ENCODE measurements around the gene NRIP1. TPM values are rescaled to one million over a fixed set of nuclear protein-coding genes. Genes with fewer than 3 reads are reported as not detected.

NRIP1 gene
- total and polyA plus RNA-seq, 10 of the 15 experiments (the other 5 are each of a cell fraction or from before 2014, with no cell fraction given) = 2.9 to 26.1 (median 9.3) TPM

- H3K79me2 ChIP-seq (ENCODE audit: control insufficient read depth, insufficient read depth, low read length) = no peaks in the 10 kb centered on the region
- in situ Hi-C loops (cut with MboI) = no loop called here
- no peaks in the 10 kb centered on the region; the same call in 2 of the 3 replicates for H3K9me3 ChIP-seq (replicated peaks; ENCODE audit: control insufficient read depth, insufficient read depth, low read length)
- intact Hi-C loops (cut with micrococcal nuclease; ENCODE audit: unreplicated experiment) = no loop called here
- no peak overlapping the region for H3K4me2 ChIP-seq (ENCODE audit: control insufficient read depth, insufficient read depth)
- DNase-seq (ENCODE audit: low read depth, low spot score) (no peak), FAIRE-seq (no peak), ATAC-seq (no peak)
- ChIA-PET CTCF (interaction anchor here (1.2 to 2.2 kb wide), 3 partner anchors 12 to 114 kb away, joined by 3 to 6 read pairs (median 4); no protein-coding TSS in a partner anchor), RAD21 (ENCODE audit: unreplicated experiment) (no interaction called here), SMC1A (ENCODE audit: uncharacterized antibody, unreplicated experiment) (interaction anchor here (0.7 to 1.4 kb wide), 7 partner anchors 8 to 100 kb away, joined by 3 to 5 read pairs (median 3); no protein-coding TSS in a partner anchor), POLR2A (interaction anchor here (0.9 kb wide), 1 partner anchor 9 kb away, joined by 3 read pairs; no protein-coding TSS in a partner anchor)
- no peak overlapping the region for H3K4me3 ChIP-seq
- no peak overlapping the region for H3K9ac ChIP-seq (ENCODE audit: control insufficient read depth, insufficient read depth, low read length)
- H4K20me1 ChIP-seq (ENCODE audit: control insufficient read depth, insufficient read depth) = no peaks in the 10 kb centered on the region
- no peaks in the 10 kb centered on the region; a peak in 2 of 4 replicates for H3K36me3 ChIP-seq (ENCODE audit: control insufficient read depth in 2 of 2, insufficient read depth in 2 of 2, low read length in 1 of 2)
- no peaks in the 10 kb centered on the region for H3K27me3 ChIP-seq (replicated peaks in 1 of 2; ENCODE audit: control insufficient read depth in 2 of 2, insufficient read depth in 2 of 2, low read length in 1 of 2)
- WGBS (ENCODE audit: insufficient coverage, insufficient replicate concordance, low lambda C conversion rate, missing lambda C conversion rate) = 53% methylated on average over 5 of the region's 5 CpGs
- no peak overlapping the region for H2AFZ ChIP-seq (ENCODE audit: control insufficient read depth, low read depth, low read length)
- BruUV-seq (replicated peaks) = no TSS peak
- no peak overlapping the region for H3K27ac ChIP-seq (ENCODE audit: control insufficient read depth, insufficient read depth)
- no peaks in the 10 kb centered on the region for H3K4me1 ChIP-seq (ENCODE audit: control insufficient read depth, insufficient read depth, low read length)
- TF ChIP-seq STAT1 (conservative IDR thresholded peaks at IDR 0.05) (no peak), SREBF2 (IDR thresholded peaks at IDR 0.05; ENCODE audit: low read length) (no peak), ZNF207 (IDR thresholded peaks at IDR 0.05; ENCODE audit: borderline replicate concordance) (no peak), SIN3A (IDR thresholded peaks at IDR 0.05; ENCODE audit: low read depth, low read length) (no peak), PAX8 (IDR thresholded peaks at IDR 0.05) (no peak), RB1 (IDR thresholded peaks at IDR 0.05; ENCODE audit: borderline replicate concordance) (no peak), JUND (IDR thresholded peaks at IDR 0.05; ENCODE audit: low read depth, low read length) (no peak), PRDM15 (CRISPR knock-in tag; IDR thresholded peaks at IDR 0.05) (no peak), ZSCAN29 (IDR thresholded peaks at IDR 0.05) (no peak)
- TF ChIP-seq, protein P1, sequence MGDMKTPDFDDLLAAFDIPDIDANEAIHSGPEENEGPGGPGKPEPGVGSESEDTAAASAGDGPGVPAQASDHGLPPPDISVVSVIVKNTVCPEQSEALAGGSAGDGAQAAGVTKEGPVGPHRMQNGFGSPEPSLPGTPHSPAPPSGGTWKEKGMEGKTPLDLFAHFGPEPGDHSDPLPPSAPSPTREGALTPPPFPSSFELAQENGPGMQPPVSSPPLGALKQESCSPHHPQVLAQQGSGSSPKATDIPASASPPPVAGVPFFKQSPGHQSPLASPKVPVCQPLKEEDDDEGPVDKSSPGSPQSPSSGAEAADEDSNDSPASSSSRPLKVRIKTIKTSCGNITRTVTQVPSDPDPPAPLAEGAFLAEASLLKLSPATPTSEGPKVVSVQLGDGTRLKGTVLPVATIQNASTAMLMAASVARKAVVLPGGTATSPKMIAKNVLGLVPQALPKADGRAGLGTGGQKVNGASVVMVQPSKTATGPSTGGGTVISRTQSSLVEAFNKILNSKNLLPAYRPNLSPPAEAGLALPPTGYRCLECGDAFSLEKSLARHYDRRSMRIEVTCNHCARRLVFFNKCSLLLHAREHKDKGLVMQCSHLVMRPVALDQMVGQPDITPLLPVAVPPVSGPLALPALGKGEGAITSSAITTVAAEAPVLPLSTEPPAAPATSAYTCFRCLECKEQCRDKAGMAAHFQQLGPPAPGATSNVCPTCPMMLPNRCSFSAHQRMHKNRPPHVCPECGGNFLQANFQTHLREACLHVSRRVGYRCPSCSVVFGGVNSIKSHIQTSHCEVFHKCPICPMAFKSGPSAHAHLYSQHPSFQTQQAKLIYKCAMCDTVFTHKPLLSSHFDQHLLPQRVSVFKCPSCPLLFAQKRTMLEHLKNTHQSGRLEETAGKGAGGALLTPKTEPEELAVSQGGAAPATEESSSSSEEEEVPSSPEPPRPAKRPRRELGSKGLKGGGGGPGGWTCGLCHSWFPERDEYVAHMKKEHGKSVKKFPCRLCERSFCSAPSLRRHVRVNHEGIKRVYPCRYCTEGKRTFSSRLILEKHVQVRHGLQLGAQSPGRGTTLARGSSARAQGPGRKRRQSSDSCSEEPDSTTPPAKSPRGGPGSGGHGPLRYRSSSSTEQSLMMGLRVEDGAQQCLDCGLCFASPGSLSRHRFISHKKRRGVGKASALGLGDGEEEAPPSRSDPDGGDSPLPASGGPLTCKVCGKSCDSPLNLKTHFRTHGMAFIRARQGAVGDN (IDR thresholded peaks at IDR 0.05) = no peak
- TF ChIP-seq, protein P2, sequence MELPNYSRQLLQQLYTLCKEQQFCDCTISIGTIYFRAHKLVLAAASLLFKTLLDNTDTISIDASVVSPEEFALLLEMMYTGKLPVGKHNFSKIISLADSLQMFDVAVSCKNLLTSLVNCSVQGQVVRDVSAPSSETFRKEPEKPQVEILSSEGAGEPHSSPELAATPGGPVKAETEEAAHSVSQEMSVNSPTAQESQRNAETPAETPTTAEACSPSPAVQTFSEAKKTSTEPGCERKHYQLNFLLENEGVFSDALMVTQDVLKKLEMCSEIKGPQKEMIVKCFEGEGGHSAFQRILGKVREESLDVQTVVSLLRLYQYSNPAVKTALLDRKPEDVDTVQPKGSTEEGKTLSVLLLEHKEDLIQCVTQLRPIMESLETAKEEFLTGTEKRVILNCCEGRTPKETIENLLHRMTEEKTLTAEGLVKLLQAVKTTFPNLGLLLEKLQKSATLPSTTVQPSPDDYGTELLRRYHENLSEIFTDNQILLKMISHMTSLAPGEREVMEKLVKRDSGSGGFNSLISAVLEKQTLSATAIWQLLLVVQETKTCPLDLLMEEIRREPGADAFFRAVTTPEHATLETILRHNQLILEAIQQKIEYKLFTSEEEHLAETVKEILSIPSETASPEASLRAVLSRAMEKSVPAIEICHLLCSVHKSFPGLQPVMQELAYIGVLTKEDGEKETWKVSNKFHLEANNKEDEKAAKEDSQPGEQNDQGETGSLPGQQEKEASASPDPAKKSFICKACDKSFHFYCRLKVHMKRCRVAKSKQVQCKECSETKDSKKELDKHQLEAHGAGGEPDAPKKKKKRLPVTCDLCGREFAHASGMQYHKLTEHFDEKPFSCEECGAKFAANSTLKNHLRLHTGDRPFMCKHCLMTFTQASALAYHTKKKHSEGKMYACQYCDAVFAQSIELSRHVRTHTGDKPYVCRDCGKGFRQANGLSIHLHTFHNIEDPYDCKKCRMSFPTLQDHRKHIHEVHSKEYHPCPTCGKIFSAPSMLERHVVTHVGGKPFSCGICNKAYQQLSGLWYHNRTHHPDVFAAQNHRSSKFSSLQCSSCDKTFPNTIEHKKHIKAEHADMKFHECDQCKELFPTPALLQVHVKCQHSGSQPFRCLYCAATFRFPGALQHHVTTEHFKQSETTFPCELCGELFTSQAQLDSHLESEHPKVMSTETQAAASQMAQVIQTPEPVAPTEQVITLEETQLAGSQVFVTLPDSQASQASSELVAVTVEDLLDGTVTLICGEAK (IDR thresholded peaks at IDR 0.05; ENCODE audit: borderline replicate concordance) = no peak
Observed at GRCh38 chr21:14977814-14978213, 87.0 kb downstream of the NRIP1 start.

Measured in GM12878 (cell line).